Endothelial cell (in vitro differentiated cells): Measurements from ENCODE around the gene MYO3B. TPM values are rescaled to one million over a fixed set of nuclear protein-coding genes. Genes with fewer than 3 reads are reported as not detected.

Source experiments
- DNase-seq: peaks from one replicate; pipeline ENCODE4 v3.0.0; 2021; ENCODE audit warnings: low spot score
- H3K27ac Mint-ChIP-seq: one replicate; pipeline ENCODE4 v1.8.0; 2021; ENCODE audit warnings: mixed read lengths, inconsistent platforms; ENCODE audit not compliant: unreplicated experiment
- H3K27me3 Mint-ChIP-seq: one replicate; pipeline ENCODE4 v1.8.0; 2021; ENCODE audit warnings: mild to moderate bottlenecking, moderate library complexity, mixed read lengths, inconsistent platforms; ENCODE audit not compliant: unreplicated experiment
- H3K36me3 Mint-ChIP-seq: one replicate; pipeline ENCODE4 v1.8.0; 2021; ENCODE audit warnings: mild to moderate bottlenecking, low read depth, mixed read lengths, inconsistent platforms; ENCODE audit not compliant: unreplicated experiment
- H3K4me1 Mint-ChIP-seq: one replicate; pipeline ENCODE4 v1.8.0; 2021; ENCODE audit warnings: mild to moderate bottlenecking, mixed read lengths, inconsistent platforms; ENCODE audit not compliant: unreplicated experiment
- H3K4me3 Mint-ChIP-seq: one replicate; pipeline ENCODE4 v1.8.0; 2021; ENCODE audit warnings: mild to moderate bottlenecking, mixed read lengths, inconsistent platforms; ENCODE audit not compliant: unreplicated experiment
- H3K9me3 Mint-ChIP-seq: one replicate; pipeline ENCODE4 v1.8.0; 2021; ENCODE audit warnings: mixed read lengths, inconsistent platforms; ENCODE audit not compliant: unreplicated experiment
- total RNA-seq: library from RNA; stranded (reverse); fragmentation: NEBNext Ultra II Directional; extraction: Animal tissue kit (Norgen Biotek cat#: 25700); gene quantifications from one replicate; pipeline ENCODE4 v1.2.1, GENCODE V29; 2021; ENCODE audit not compliant: unreplicated experiment
- TF ChIP-seq, protein P1 (sequence below): fragments of 200-600 bp; sonication (generic); IDR thresholded peaks from one replicate; pipeline ENCODE4 v1.5.0; 2021; ENCODE audit warnings: antibody characterized with exemption; ENCODE audit not compliant: unreplicated experiment

Gene MYO3B
- total RNA-seq, 1 donor from 2014 or later, result 1.3 TPM

DNA sequence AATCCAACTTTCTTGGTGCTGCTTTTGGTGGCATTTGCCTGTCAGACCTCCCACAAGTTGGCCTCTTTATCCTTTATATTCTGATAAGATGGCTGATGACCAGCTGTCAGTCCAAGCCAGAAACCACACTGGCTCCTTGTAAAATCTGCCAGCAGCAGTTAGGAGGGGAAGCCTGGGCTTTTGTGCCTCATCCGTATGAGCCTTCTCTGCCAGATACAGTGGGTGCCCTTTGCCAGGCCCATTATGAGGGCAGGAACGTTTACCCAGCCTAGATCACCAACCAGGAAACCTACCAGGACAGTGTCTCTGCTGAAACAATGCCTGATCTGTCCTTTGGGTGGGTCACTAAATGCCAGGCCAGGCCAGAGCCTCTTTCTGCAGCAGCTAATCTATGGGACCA lies 334.3 kb downstream of the MYO3B start:
- Mint-ChIP-seq H3K36me3 (no peaks in the 10 kb centered on the region), H3K9me3 (no peaks in the 10 kb centered on the region), H3K4me3 (no peak overlapping the region), H3K27ac (no peak overlapping the region), H3K27me3 (peaks cover 5% of the 10 kb centered on the region), H3K4me1 (peaks cover 26% of the 10 kb centered on the region)
- TF ChIP-seq, protein P1, sequence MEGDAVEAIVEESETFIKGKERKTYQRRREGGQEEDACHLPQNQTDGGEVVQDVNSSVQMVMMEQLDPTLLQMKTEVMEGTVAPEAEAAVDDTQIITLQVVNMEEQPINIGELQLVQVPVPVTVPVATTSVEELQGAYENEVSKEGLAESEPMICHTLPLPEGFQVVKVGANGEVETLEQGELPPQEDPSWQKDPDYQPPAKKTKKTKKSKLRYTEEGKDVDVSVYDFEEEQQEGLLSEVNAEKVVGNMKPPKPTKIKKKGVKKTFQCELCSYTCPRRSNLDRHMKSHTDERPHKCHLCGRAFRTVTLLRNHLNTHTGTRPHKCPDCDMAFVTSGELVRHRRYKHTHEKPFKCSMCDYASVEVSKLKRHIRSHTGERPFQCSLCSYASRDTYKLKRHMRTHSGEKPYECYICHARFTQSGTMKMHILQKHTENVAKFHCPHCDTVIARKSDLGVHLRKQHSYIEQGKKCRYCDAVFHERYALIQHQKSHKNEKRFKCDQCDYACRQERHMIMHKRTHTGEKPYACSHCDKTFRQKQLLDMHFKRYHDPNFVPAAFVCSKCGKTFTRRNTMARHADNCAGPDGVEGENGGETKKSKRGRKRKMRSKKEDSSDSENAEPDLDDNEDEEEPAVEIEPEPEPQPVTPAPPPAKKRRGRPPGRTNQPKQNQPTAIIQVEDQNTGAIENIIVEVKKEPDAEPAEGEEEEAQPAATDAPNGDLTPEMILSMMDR, result no peak
- no peak for DNase-seq

DNA sequence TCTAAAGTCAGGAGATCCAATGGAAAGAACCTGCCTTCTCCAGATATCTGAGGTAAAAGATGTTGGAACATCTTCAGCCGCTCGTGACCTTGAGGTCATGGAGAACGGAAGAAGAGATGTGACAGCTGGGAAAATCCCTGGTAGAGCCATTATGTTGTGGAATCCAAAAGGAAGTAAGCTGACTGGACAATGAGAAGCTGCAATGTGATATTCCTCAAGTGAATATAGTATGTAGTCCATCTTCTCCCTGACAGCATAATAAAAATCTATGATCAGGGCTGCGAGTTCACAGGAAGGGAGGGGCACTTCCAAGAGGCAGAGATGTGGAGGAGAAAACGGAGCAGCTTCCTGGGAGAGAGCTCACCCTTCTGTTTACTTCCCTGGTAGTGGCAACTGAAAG lies 336.2 kb downstream of the MYO3B start:
- no peak overlapping the region for H3K27ac Mint-ChIP-seq
- DNase-seq, result no peak
- no peaks in the 10 kb centered on the region for H3K36me3 Mint-ChIP-seq
- no peak overlapping the region for H3K4me3 Mint-ChIP-seq
- peaks cover 20% of the 10 kb centered on the region for H3K4me1 Mint-ChIP-seq
- TF ChIP-seq, protein P1, result no peak
- H3K9me3 Mint-ChIP-seq, result no peaks in the 10 kb centered on the region
- H3K27me3 Mint-ChIP-seq, result peaks cover 5% of the 10 kb centered on the region

DNA sequence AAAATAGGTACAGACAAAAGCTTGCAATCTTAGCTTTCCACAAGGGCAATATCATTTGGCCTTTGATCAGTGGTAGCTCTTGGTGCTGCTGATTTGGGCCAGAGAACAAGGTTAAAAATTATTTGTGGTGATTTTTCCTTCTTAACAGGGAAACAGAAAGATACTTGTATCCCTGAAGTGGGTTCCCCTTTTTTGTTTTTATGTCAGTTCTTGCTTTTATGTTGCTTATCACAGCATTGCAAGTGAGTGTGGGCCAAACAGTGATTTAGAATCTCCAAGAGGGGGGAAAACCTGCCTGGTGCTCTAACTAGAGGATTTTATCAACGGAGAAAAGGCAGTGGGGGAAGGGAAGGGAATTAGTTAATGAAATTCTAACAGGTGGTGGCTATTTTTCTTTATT lies 339.6 kb downstream of the MYO3B start:
- TF ChIP-seq, protein P1, result no peak
- Mint-ChIP-seq H3K27ac (no peak overlapping the region), H3K9me3 (no peaks in the 10 kb centered on the region), H3K27me3 (peaks cover 5% of the 10 kb centered on the region), H3K4me3 (no peak overlapping the region), H3K36me3 (no peaks in the 10 kb centered on the region), H3K4me1 (peaks cover 7% of the 10 kb centered on the region)
- DNase-seq, result no peak

DNA sequence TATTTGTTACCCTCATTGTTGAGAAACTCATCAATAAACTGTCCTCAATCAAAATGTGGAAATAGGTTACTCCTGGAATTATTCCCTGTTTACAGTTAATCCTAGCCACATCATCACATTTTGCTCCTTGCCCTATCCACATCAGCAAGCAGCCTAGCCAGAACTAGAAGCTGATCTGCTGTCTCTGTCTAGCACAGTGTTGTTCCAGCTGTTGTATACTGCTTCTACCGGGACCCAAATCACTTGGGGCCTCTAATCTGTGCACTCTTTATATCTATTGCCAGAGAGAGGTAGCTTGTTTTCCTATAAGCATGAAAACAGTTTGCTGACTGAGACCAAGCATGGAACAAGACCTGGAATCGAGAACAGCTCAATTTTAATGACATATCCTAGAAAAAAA lies 341.0 kb downstream of the MYO3B start:
- DNase-seq, result no peak
- H3K27ac Mint-ChIP-seq, result no peak overlapping the region
- TF ChIP-seq, protein P1, result no peak
- H3K36me3 Mint-ChIP-seq, result no peaks in the 10 kb centered on the region
- H3K9me3 Mint-ChIP-seq, result no peaks in the 10 kb centered on the region
- H3K4me3 Mint-ChIP-seq, result no peak overlapping the region
- no peaks in the 10 kb centered on the region for H3K27me3 Mint-ChIP-seq
- H3K4me1 Mint-ChIP-seq, result peaks cover 3% of the 10 kb centered on the region

DNA sequence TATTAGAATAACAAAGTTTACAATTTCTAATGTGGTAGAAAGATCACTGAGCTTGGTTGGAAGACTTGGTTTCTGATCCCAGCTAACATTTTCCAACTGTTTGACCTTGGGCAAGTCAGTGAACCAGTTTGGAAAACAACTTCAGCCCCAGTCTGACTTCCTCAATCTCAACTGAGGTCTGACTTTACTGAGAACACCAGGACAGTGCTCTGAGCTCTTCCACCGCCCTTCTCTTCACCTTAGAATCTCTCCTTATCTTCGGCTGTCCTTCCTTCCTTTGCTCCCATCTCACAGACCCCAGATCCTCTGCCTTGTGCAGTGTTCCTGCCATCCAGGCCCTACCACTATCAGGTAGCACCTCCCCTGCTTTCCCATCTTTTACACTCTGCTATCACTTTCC lies 343.4 kb downstream of the MYO3B start:
- Mint-ChIP-seq H3K36me3 (no peaks in the 10 kb centered on the region), H3K27me3 (no peaks in the 10 kb centered on the region), H3K4me1 (no peaks in the 10 kb centered on the region), H3K27ac (no peak overlapping the region), H3K4me3 (no peak overlapping the region), H3K9me3 (no peaks in the 10 kb centered on the region)
- no peak for DNase-seq
- TF ChIP-seq, protein P1, result no peak
